ENCODE data around the gene KATNIP. TPM values are rescaled to one million over a fixed set of nuclear protein-coding genes. Genes with fewer than 3 reads are reported as not detected.

The KATNIP gene
- total RNA-seq, 1 donor from 2014 or later = 24.4 TPM

DNA sequence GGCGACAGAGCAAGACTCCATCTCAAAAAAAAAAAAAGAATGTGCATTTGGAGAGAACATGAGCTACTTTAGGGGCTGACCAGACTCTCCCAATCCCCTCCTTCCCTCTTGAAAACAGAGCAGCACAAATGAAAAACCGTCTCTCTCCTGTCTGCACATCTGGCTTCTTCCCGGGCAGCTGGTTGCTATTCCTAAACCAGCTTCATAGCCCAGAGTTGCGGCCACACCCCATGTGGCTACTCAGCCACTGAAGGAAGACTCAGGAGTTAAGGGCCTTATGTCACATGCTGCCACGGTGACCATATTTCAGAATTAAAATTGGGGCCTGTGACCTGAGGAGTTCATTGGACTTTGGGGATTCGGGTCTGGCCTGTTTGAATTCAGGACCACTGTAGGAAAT is 48.3 kb downstream of the KATNIP start:
- DNase-seq (ENCODE audit: low read depth) = no peak
- TF ChIP-seq, protein P1, sequence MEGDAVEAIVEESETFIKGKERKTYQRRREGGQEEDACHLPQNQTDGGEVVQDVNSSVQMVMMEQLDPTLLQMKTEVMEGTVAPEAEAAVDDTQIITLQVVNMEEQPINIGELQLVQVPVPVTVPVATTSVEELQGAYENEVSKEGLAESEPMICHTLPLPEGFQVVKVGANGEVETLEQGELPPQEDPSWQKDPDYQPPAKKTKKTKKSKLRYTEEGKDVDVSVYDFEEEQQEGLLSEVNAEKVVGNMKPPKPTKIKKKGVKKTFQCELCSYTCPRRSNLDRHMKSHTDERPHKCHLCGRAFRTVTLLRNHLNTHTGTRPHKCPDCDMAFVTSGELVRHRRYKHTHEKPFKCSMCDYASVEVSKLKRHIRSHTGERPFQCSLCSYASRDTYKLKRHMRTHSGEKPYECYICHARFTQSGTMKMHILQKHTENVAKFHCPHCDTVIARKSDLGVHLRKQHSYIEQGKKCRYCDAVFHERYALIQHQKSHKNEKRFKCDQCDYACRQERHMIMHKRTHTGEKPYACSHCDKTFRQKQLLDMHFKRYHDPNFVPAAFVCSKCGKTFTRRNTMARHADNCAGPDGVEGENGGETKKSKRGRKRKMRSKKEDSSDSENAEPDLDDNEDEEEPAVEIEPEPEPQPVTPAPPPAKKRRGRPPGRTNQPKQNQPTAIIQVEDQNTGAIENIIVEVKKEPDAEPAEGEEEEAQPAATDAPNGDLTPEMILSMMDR (IDR thresholded peaks at IDR 0.05; ENCODE audit: insufficient read depth, low read length, poor library complexity, severe bottlenecking) = no peak
- Histone ChIP-seq H3K4me3 (ENCODE audit: low read depth, low read length) (no peak overlapping the region), H3K36me3 (ENCODE audit: control insufficient read depth, insufficient read depth, low read length) (no peaks in the 10 kb centered on the region), H3K27me3 (ENCODE audit: control insufficient read depth, insufficient read depth, low read length) (no peaks in the 10 kb centered on the region)

DNA sequence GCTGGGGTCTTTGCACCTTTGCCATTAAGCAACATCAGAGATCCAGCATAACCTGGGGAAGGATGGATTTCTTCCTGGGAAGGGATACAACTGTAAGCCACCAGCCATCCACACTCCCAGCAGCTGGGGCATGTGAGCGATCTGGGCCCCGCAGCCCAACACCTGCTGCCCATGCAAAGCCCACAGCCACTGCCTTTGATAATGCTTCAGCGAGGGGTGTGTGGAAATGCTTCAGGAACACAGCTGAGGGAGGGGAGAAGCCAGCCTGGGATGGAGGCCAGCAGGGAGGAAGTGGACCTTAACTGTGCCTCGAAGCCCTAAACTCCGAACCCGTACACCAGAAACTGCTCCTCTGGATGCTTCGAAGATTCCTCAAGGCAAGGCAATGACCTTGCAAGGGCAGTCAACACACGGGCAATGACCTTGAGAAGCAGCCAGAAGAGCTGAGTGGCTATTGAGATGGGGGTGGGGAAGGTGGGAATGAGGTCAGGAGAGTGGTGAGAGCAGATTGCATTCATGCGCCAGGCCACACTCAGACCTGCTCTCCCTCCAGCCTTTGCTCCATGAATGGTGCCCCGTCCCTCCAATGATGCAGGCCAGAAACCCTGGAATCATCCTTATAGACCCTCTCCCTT is 49.1 kb downstream of the KATNIP start:
- Histone ChIP-seq H3K36me3 (ENCODE audit: control insufficient read depth, insufficient read depth, low read length) (no peaks in the 10 kb centered on the region), H3K27me3 (ENCODE audit: control insufficient read depth, insufficient read depth, low read length) (no peaks in the 10 kb centered on the region), H3K4me3 (ENCODE audit: low read depth, low read length) (no peak overlapping the region)
- TF ChIP-seq, protein P1 (IDR thresholded peaks at IDR 0.05; ENCODE audit: insufficient read depth, low read length, poor library complexity, severe bottlenecking) = no peak
- DNase-seq (ENCODE audit: low read depth) = no peak

GRCh38 chr16:27599606-27600005 is 49.7 kb downstream of the KATNIP start:
- no peaks in the 10 kb centered on the region for H3K27me3 ChIP-seq (ENCODE audit: control insufficient read depth, insufficient read depth, low read length)
- H3K4me3 ChIP-seq (ENCODE audit: low read depth, low read length) = no peak overlapping the region
- no peaks in the 10 kb centered on the region for H3K36me3 ChIP-seq (ENCODE audit: control insufficient read depth, insufficient read depth, low read length)
- TF ChIP-seq, protein P1 (IDR thresholded peaks at IDR 0.05; ENCODE audit: insufficient read depth, low read length, poor library complexity, severe bottlenecking) = no peak
- no peak for DNase-seq (ENCODE audit: low read depth)

Other genes with a start within 250 kb of the KATNIP start
- gene IL4R, start 236.2 kb upstream of the KATNIP start, total RNA-seq = 52.1 and 58.8 TPM in 2 replicates
- 1.1 and 1.6 TPM in 2 replicates for gene IL21R, start 148.0 kb upstream of the KATNIP start, total RNA-seq
- gene GTF3C1, start 231 bp upstream of the KATNIP start, total RNA-seq = 81.6 and 89.7 TPM in 2 replicates